Activated CD4-positive, CD25-positive, alpha-beta regulatory T cell (primary cell): ENCODE results near the gene FGF9.

Experiments
- DNase-seq, 4 experiments: peaks; one replicate each; lab custom pipeline; 2025; lab: John Stamatoyannopoulos, UW

The FGF9 gene

GRCh38 chr13:21674490-21675009, 3.7 kb downstream of the FGF9 start:
- DNase-seq, result no peak

- no peak for DNase-seq
These were observed 4.5 kb downstream of the FGF9 start for GRCh38 chr13:21675095-21675991.

GRCh38 chr13:21676611-21677021, 5.7 kb downstream of the FGF9 start:
- no peak for DNase-seq

- DNase-seq, result no peak
These were observed 6.3 kb downstream of the FGF9 start for GRCh38 chr13:21677075-21677623.

- DNase-seq, result no peak
These were observed 12.3 kb downstream of the FGF9 start for GRCh38 chr13:21683034-21683733.

GRCh38 chr13:21684576-21684975, 13.7 kb downstream of the FGF9 start:
- no peak for DNase-seq

- no peak for DNase-seq
These were observed 14.7 kb downstream of the FGF9 start for GRCh38 chr13:21685485-21686064.

GRCh38 chr13:21686751-21687391, 16.0 kb downstream of the FGF9 start:
- no peak for DNase-seq

- DNase-seq, result no peak
These were observed 17.2 kb downstream of the FGF9 start for GRCh38 chr13:21688056-21688455.

- DNase-seq, result no peak
These were observed 18.2 kb downstream of the FGF9 start for GRCh38 chr13:21689097-21689496.

- no peak for DNase-seq
These were observed 20.1 kb downstream of the FGF9 start for GRCh38 chr13:21690955-21691354.

GRCh38 chr13:21691500-21691899, 20.6 kb downstream of the FGF9 start:
- no peak for DNase-seq

- no peak for DNase-seq
These were observed 21.1 kb downstream of the FGF9 start for GRCh38 chr13:21691928-21692327.

GRCh38 chr13:21694831-21695230, 24.0 kb downstream of the FGF9 start:
- no peak for DNase-seq

GRCh38 chr13:21695546-21695945, 24.7 kb downstream of the FGF9 start:
- no peak for DNase-seq

- no peak for DNase-seq
These were observed 26.1 kb downstream of the FGF9 start for GRCh38 chr13:21696865-21697448.

- no peak for DNase-seq
These were observed 28.2 kb downstream of the FGF9 start for GRCh38 chr13:21698817-21699679.

GRCh38 chr13:21701460-21701859, 30.6 kb downstream of the FGF9 start:
- DNase-seq, result no peak

- DNase-seq, result no peak
These were observed 33.0 kb downstream of the FGF9 start for GRCh38 chr13:21703846-21704245.

GRCh38 chr13:21707586-21707985, 36.7 kb downstream of the FGF9 start:
- DNase-seq, result no peak

- no peak for DNase-seq
These were observed 38.8 kb downstream of the FGF9 start for GRCh38 chr13:21709697-21710096.
